CD4-positive, alpha-beta T cell treated with Interferon gamma for 1 hour (primary cell): ENCODE data around the gene PNMA6E.

Experiments used
- DNase-seq: peaks from one replicate; pipeline ENCODE4 v3.0.0-alpha.2; 2020

The PNMA6E gene

GRCh38 chrX:153401133-153401764 is at the start of gene PNMA6E:
Gene PNMA6E, minus strand, starts transcription at chrX:153401350. Its CDS starts 2,501 bp downstream, at chrX:153398849.
- DNase-seq = no peak

- no peak for DNase-seq
Observed at GRCh38 chrX:153450949-153451277, 49.8 kb upstream of the PNMA6E start.

- no peak for DNase-seq
Observed at GRCh38 chrX:153450114-153450948, 49.2 kb upstream of the PNMA6E start.

- DNase-seq = no peak
Observed at GRCh38 chrX:153449368-153450113, 48.4 kb upstream of the PNMA6E start.

GRCh38 chrX:153448556-153449367 is 47.6 kb upstream of the PNMA6E start:
- no peak for DNase-seq

- DNase-seq = no peak
Observed at GRCh38 chrX:153447581-153447960, 46.4 kb upstream of the PNMA6E start.

- DNase-seq = no peak
Observed at GRCh38 chrX:153446950-153447580, 45.9 kb upstream of the PNMA6E start.

GRCh38 chrX:153446636-153446936 is 45.4 kb upstream of the PNMA6E start:
- no peak for DNase-seq

GRCh38 chrX:153445856-153446635 is 44.9 kb upstream of the PNMA6E start, which contains the start of gene TREX2:
Gene TREX2, minus strand, starts transcription at chrX:153446056. Its CDS starts 626 bp downstream, at chrX:153445430.
- DNase-seq = no peak

GRCh38 chrX:153445106-153445855 is 44.1 kb upstream of the PNMA6E start:
- no peak for DNase-seq

- DNase-seq = no peak
Observed at GRCh38 chrX:153444333-153445011, 43.3 kb upstream of the PNMA6E start.

GRCh38 chrX:153443476-153444332 is 42.6 kb upstream of the PNMA6E start:
- no peak for DNase-seq

- DNase-seq = no peak
Observed at GRCh38 chrX:153442463-153442862, 41.3 kb upstream of the PNMA6E start.

GRCh38 chrX:153441981-153442380 is 40.8 kb upstream of the PNMA6E start:
- no peak for DNase-seq

- no peak for DNase-seq
Observed at GRCh38 chrX:153441296-153441695, 40.1 kb upstream of the PNMA6E start.

GRCh38 chrX:153440556-153441135 is 39.5 kb upstream of the PNMA6E start:
- DNase-seq = no peak

GRCh38 chrX:153439977-153440376 is 38.8 kb upstream of the PNMA6E start:
- DNase-seq = no peak

GRCh38 chrX:153438532-153438931 is 37.4 kb upstream of the PNMA6E start:
- no peak for DNase-seq

GRCh38 chrX:153435845-153436244 is 34.7 kb upstream of the PNMA6E start:
- no peak for DNase-seq
